Amygdala (tissue), 56 donors: Measurements from ENCODE around the gene CDH1.
A peak's percentile ranks its signal among the peaks of the same experiment; 100 is the strongest.
"Not testable (repeated sequence)": the region's sequence is repeated elsewhere in the genome, so short reads cannot be mapped to it uniquely, and the experiment has no call there.

Experiments
- DNase-seq, 56 donors: peaks; one replicate each; lab custom pipeline; 2025; lab: John Stamatoyannopoulos, UW

Gene CDH1

GRCh38 chr16:68737046-68737729 lies at the start of gene CDH1:
TSS of gene CDH1 (plus strand) at chr16:68737292. CDS start at chr16:68737416, 124 bp downstream.
- DNase-seq, result peak in 15 of 56 donors; percentile 9 to 43 (median 19)

GRCh38 chr16:68689921-68690320 lies 47.2 kb upstream of the CDH1 start:
- DNase-seq, result no peak

GRCh38 chr16:68695575-68695974 lies 41.5 kb upstream of the CDH1 start:
- DNase-seq, result no peak

DNA sequence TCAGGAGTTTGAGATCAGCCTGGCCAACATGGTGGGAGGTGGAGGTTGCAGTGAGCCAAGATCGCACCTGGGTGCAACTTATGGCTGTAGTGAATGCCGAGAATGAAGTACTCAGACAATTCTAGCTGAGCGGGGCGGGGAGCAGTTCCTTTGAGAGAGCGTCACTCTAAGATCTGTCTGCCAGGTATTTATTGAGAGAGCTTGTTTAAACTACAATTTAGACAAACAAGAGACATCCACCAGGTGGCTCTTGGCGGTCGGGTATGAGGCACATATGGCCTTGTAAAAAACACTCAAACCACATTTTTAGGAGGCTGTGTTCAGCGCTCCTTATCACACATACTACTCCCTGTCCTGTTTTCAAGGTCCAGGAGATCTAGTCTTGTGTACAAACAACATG lies 40.6 kb upstream of the CDH1 start:
- no peak for DNase-seq

DNA sequence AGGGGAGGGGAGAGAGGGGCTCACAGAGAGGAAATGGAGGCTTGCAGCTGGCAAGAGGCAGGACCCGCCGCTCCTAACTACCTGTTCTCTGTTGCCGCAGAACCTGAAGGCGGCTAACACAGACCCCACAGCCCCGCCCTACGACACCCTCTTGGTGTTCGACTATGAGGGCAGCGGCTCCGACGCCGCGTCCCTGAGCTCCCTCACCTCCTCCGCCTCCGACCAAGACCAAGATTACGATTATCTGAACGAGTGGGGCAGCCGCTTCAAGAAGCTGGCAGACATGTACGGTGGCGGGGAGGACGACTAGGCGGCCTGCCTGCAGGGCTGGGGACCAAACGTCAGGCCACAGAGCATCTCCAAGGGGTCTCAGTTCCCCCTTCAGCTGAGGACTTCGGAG lies 39.0 kb upstream of the CDH1 start:
- DNase-seq, result no peak

- no peak for DNase-seq
Observed at GRCh38 chr16:68700120-68700519, 37.0 kb upstream of the CDH1 start.

GRCh38 chr16:68700831-68701230 lies 36.3 kb upstream of the CDH1 start:
- DNase-seq, result no peak

GRCh38 chr16:68704232-68704867 lies 32.7 kb upstream of the CDH1 start:
- DNase-seq, result peak in 55 of 56 donors; percentile 11 to 89 (median 62)

GRCh38 chr16:68707340-68708152 lies 29.5 kb upstream of the CDH1 start:
- no peak for DNase-seq

DNA sequence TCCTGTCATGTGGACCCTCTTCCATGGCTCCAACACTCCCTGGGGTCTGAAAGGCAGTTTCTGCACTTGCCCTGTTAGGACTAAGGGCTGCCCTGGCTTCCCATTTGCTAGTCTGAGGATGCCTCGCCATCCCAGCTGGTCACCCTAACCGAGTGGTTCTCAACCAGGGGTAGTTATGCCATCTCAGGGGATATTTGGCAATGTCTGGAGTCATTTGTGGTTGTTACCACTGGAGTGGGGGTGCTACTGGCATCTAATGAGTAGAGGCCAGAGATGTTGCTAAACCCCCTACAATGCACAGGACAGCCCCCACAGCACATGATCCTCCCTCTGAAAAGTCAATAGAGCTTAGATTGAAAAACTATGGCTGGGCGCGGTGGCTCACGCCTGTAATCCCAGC lies 26.9 kb upstream of the CDH1 start:
- no peak for DNase-seq

GRCh38 chr16:68711421-68712139 lies 25.5 kb upstream of the CDH1 start:
- peak in 2 of 56 donors; percentile 5 to 7 for DNase-seq

DNA sequence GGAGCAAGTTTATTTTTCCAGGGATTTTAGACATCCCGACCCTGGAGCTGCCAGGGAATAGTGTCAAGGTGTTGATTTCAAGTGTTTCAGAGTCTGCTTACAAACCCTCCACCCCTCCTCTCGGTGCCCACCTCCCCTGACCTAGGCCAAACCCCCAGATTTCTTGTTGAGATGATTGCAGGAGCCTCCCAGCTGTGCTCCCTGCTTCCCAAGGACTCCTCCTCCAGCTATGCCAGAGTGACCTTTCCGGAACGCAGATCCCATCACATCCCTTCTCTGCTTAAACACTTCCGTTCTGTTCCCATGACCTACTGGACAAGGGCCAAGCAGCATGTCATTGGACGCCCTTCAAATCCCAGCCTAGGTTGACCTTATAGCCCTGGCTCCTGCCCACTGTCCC lies 23.7 kb upstream of the CDH1 start:
- DNase-seq, result no peak

DNA sequence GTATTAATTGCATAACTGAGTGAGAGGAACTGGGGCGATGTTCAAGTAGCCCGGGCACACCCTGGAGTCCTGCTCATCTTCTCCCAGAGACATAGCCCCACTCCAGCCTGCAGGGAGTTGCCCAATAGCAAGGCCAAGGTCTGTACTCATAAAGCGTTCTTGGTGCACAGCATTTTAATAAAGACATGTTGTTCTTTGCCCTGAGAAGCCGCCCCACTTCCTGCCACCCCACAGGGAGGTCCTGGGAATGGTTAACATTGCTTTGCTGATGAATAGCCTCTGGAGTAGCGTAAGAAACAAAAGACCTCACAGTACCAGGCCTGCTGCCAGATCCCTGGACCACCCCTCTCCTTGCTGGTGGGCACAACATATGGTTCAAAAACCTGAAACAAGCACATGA lies 21.6 kb upstream of the CDH1 start:
- DNase-seq, result no peak

DNA sequence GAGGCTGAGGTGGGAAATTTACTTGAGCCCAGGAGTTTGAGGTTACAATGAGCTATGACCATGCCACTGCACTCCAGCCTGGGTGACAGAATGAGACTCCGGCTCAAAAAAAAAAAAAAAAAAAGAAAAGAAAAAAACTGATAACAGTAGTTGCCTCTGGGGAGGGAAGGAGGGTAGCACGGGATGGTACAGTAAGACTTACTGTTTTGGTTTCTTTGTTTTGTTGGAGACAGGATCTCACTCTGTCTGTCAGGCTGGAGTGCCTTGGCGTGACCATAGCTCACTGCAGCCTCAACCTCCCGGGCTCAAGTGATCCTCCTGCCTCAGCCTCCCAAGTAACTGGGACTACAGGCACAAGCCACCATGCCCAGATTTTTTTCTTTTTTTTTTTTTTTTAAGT lies 20.6 kb upstream of the CDH1 start:
- DNase-seq, result not testable (repeated sequence)

- no peak for DNase-seq
Observed at GRCh38 chr16:68717684-68718083, 19.4 kb upstream of the CDH1 start.

DNA sequence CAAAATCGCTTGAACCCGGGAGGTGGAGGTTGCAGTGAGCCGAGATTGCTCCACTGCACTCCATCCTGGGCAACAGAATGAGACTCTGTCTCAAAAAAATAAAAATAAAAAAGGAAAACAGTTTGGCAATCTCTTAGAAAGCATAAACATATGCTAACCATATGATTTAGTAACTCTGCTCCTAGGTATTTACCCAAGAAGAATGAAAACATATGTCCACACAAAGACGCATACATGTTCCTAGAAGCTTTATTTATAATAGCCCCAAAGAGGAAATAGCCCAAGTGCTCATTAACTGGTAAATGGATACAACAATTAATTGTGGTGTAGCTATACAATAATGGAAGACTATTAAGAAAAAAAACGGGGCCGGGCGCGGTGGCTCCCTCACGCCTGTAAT lies 18.5 kb upstream of the CDH1 start:
- no peak for DNase-seq

DNA sequence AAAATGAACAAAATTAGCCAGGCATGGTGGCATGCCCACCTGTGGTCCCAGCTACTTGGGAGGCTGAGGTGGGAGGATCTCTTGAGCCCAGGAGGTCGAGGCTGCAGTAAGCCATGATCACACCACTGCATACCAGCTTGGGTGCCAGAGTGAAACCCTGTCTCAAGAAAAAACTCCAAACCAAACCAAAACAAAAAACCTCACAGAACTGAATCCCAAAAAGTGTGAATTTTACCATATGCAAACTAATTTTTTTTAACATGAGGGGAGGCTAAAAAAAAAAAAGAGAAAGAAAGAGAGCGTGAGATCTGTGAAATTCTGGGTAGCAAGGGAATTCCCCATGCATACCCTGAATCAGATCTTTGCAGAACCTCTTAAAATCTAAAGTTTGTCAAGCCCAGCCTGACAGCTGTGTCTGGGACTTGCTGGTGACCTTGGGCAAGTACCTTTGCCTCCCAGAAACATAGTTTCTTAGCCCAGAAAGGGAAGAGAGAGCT lies 17.1 kb upstream of the CDH1 start:
- DNase-seq, result no peak

DNA sequence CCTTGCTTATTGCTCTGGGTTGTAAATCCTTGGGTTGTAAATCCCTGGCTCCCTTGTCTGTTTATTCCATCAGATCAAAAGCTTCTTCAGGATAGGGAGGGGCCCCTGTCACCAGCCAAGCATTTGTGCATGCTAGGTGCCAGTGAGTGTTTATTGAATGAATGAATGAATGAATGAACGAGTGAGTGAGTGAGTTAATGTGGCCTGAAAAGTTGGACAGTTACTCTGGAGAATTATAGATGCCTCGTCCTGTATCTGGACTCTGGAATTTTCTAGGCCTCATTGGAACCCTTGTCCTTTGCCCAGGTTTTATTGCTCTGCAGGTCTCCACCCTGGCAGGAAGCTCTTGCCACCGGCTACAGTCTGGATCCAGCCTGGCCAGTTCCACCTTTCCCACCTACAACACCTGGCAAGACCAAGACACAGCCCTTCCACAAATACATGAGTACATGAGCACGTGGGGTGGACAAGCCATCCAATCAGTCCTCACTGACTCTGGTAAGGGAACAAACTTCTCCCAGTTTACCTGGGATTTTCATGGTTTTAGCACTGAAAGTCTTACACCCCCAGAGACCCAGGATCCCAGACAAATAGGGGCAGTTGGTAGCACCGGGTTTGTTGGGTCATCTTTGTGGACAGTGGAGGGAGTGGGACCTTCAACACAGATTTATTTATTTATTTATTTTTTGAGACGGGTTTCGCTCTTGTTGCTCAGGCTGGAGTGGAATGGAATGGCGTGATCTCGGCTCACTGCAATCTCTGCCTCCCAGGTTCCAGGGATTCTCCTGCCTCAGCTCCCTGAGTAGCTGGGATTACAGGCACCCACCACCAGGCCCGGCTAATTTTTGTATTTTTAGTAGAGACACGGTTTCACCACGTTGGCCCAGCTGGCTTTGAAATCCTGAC lies 14.7 kb upstream of the CDH1 start:
- no peak for DNase-seq

- no peak for DNase-seq
Observed at GRCh38 chr16:68724797-68725196, 12.3 kb upstream of the CDH1 start.

GRCh38 chr16:68728523-68728922 lies 8.6 kb upstream of the CDH1 start:
- no peak for DNase-seq
